Measurements from ENCODE around the gene HAAO. TPM values are rescaled to one million over a fixed set of nuclear protein-coding genes. Genes with fewer than 3 reads are reported as not detected.
"Not testable (repeated sequence)": the region's sequence is repeated elsewhere in the genome, so short reads cannot be mapped to it uniquely, and the experiment has no call there.

HAAO gene
- total RNA-seq: 0.37 and 0.86 TPM in 2 replicates

- Mint-ChIP-seq H3K36me3 (ENCODE audit: low read depth) (peaks cover 8% of the 10 kb centered on the region), H3K4me1 (ENCODE audit: low read depth) (peaks cover 26% of the 10 kb centered on the region), H3K27ac (peak within 1 kb of the TSS; percentile 59), H3K27me3 (ENCODE audit: insufficient read depth) (peaks cover 38% of the 10 kb centered on the region), H3K4me3 (peak within 1 kb of the TSS; percentile 76), H3K9me3 (no peaks in the 10 kb centered on the region)
- intact Hi-C loops (cut with micrococcal nuclease): loop anchor here (5.0 kb wide), 2 partner anchors 70 to 300 kb away; partner anchors contain the start of gene KCNG3
- DNase-seq (ENCODE audit: low spot score): no peak
These were observed at the start of gene HAAO for GRCh38 chr2:42792583-42793333. Gene HAAO, minus strand, starts transcription at chr2:42792583. Its CDS starts 47 bp downstream, at chr2:42792536.

GRCh38 chr2:42841344-42841743 is 49.0 kb upstream of the HAAO start:
- H3K27ac Mint-ChIP-seq: no peak overlapping the region
- no peak overlapping the region for H3K4me3 Mint-ChIP-seq
- intact Hi-C loops (cut with micrococcal nuclease): no loop called here
- H3K27me3 Mint-ChIP-seq (ENCODE audit: insufficient read depth): peaks cover 11% of the 10 kb centered on the region
- no peaks in the 10 kb centered on the region for H3K36me3 Mint-ChIP-seq (ENCODE audit: low read depth)
- no peaks in the 10 kb centered on the region for H3K4me1 Mint-ChIP-seq (ENCODE audit: low read depth)
- DNase-seq (ENCODE audit: low spot score): no peak
- H3K9me3 Mint-ChIP-seq: no peaks in the 10 kb centered on the region

DNA sequence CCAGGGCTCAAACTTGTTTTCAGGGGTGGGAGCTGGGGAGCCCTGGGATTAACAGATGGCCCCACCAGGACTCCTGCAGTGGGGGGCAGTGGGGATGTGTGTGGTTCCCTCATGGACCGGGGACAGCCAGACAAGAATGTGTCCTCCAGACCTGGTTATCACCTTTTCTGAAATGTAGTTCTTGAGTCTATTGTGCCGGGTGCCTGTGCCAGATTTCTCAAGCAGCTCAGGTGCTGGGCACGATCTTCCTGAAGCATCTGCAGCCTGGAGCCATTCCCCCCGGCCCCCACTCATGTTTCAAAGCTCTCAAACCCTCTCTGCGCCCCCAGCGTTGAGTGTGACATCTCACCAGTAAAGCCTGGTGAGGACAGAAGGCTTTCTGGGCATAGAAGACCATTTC is 48.4 kb upstream of the HAAO start:
- Mint-ChIP-seq H3K4me1 (ENCODE audit: low read depth) (no peaks in the 10 kb centered on the region), H3K9me3 (no peaks in the 10 kb centered on the region), H3K4me3 (no peak overlapping the region), H3K27ac (no peak overlapping the region), H3K36me3 (ENCODE audit: low read depth) (no peaks in the 10 kb centered on the region), H3K27me3 (ENCODE audit: insufficient read depth) (peaks cover 6% of the 10 kb centered on the region)
- DNase-seq (ENCODE audit: low spot score): no peak
- intact Hi-C loops (cut with micrococcal nuclease): no loop called here

DNA sequence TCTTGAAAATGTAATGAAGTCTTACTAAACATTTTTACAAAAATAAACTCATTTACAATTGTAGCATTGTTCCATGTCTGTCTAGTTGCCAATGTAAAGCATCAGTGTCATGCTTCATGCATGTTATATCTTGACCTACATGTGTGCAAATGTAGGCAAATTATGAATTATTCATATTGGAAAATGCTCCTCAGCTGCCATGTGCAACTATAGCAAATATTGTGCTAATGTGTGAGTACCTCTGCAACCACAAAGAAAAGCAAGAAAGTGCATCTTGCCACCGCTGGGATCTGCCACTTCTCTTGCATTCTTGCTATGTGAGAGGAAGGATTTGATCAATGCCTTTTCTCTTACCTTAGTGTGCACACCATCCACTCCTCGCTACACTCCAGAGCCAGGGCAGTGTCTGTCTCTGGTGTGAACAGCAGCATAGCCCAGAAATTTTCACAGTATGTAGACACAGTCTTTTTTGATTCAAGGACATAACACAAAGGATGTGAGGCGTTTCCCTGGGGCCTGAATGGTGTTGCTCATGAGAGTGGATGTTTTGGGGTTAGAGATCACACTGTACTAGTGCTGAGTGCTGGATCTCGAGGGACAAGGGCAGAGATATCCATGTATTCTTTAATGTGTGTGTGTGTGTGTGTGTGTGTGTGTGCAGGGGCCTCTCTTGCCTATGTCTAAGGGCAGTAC is 47.6 kb upstream of the HAAO start:
- no peak for DNase-seq (ENCODE audit: low spot score)
- intact Hi-C loops (cut with micrococcal nuclease): no loop called here
- Mint-ChIP-seq H3K4me3 (no peak overlapping the region), H3K27me3 (ENCODE audit: insufficient read depth) (peaks cover 6% of the 10 kb centered on the region), H3K36me3 (ENCODE audit: low read depth) (no peaks in the 10 kb centered on the region), H3K9me3 (no peaks in the 10 kb centered on the region), H3K27ac (no peak overlapping the region), H3K4me1 (ENCODE audit: low read depth) (no peaks in the 10 kb centered on the region)

DNA sequence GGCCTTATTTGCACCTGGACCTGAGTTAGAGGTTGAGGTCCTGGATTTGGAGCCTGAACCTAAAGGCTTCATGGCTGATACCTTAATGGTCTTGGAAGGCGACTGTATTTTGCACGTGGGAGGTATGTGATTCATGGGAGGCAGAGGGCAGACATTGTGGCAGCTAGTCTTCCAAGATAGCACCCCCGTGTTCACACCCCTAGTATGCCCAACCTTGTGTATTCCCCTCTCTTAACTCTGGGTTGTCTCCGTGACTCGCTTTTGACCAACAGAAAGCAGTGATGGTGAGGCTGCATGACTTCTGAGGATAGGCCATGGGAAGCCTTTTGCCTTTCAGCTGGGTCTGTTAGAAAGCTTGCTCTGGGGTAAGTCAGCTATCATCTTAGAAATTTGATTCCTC is 45.8 kb upstream of the HAAO start:
- Mint-ChIP-seq H3K27me3 (ENCODE audit: insufficient read depth) (peaks cover 2% of the 10 kb centered on the region), H3K9me3 (no peaks in the 10 kb centered on the region), H3K4me3 (no peak overlapping the region), H3K27ac (no peak overlapping the region), H3K36me3 (ENCODE audit: low read depth) (no peaks in the 10 kb centered on the region), H3K4me1 (ENCODE audit: low read depth) (no peaks in the 10 kb centered on the region)
- intact Hi-C loops (cut with micrococcal nuclease): no loop called here
- no peak for DNase-seq (ENCODE audit: low spot score)

DNA sequence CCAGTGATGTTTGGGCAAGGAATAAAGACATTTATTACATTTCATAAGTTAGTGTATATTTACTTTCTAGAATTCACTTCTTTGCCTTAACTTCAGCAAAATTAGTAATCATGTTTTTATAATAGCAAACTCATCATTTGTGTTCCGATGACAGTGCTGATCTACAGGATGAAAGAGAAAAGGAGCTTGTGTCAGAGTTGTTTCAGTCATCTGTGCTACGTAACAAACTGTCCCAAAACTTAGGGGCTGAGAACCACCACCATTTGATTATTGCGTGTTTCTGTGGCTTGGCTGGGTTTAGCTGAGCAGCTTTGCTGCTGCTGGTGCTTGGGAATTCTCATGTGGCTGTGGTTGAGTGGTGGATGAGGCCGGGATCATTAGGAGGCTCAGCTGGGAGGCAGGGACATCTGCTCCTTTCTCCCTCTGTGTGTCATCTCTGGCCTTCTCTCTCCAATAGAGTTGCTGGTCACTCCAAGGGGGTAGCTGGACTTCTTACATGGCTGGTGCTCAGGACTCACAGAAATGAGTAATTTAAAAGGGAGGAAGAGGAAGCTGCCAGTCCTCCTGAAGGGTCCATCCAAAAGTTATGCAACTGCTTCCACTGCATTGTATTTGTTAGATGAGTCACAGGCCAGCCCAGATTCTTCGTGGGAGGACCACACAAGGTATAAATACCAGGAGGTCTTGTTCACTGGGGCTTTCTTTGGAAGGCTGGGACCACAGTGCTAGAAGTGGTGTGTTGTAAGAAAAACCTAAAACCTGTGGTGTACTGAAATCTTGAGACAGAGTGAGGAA is 43.4 kb upstream of the HAAO start:
- intact Hi-C loops (cut with micrococcal nuclease): no loop called here
- H3K9me3 Mint-ChIP-seq: no peaks in the 10 kb centered on the region
- H3K4me1 Mint-ChIP-seq (ENCODE audit: low read depth): no peaks in the 10 kb centered on the region
- H3K27ac Mint-ChIP-seq: no peak overlapping the region
- DNase-seq (ENCODE audit: low spot score): no peak
- H3K27me3 Mint-ChIP-seq (ENCODE audit: insufficient read depth): peaks cover 1% of the 10 kb centered on the region
- no peak overlapping the region for H3K4me3 Mint-ChIP-seq
- H3K36me3 Mint-ChIP-seq (ENCODE audit: low read depth): no peaks in the 10 kb centered on the region

- DNase-seq (ENCODE audit: low spot score): no peak
- no peak overlapping the region for H3K4me3 Mint-ChIP-seq
- H3K9me3 Mint-ChIP-seq: no peaks in the 10 kb centered on the region
- intact Hi-C loops (cut with micrococcal nuclease): no loop called here
- H3K27ac Mint-ChIP-seq: no peak overlapping the region
- H3K36me3 Mint-ChIP-seq (ENCODE audit: low read depth): no peaks in the 10 kb centered on the region
- no peaks in the 10 kb centered on the region for H3K4me1 Mint-ChIP-seq (ENCODE audit: low read depth)
- peaks cover 5% of the 10 kb centered on the region for H3K27me3 Mint-ChIP-seq (ENCODE audit: insufficient read depth)
These were observed 41.8 kb upstream of the HAAO start for GRCh38 chr2:42834161-42834560.

DNA sequence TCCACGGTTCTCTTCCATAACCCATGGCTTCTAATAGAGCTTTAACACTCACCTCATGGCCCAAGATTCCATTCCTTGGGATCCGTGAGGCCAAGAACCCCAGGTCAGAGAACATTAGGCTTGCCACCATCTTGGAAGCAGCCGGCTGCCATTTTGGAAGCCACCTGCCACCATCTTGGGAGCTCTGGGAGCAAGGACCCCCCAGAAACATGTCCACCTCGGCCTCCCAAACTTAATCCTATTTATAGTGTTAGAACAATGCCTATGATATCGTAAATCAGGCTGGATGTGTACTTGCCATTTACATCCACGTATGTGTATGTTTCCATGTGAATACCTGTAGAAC is 39.9 kb upstream of the HAAO start:
- H3K27ac Mint-ChIP-seq: no peak overlapping the region
- H3K4me3 Mint-ChIP-seq: no peak overlapping the region
- no peaks in the 10 kb centered on the region for H3K9me3 Mint-ChIP-seq
- intact Hi-C loops (cut with micrococcal nuclease): no loop called here
- H3K27me3 Mint-ChIP-seq (ENCODE audit: insufficient read depth): peaks cover 9% of the 10 kb centered on the region
- H3K4me1 Mint-ChIP-seq (ENCODE audit: low read depth): peaks cover 14% of the 10 kb centered on the region
- H3K36me3 Mint-ChIP-seq (ENCODE audit: low read depth): no peaks in the 10 kb centered on the region
- no peak for DNase-seq (ENCODE audit: low spot score)

- peaks cover 16% of the 10 kb centered on the region for H3K4me1 Mint-ChIP-seq (ENCODE audit: low read depth)
- H3K27me3 Mint-ChIP-seq (ENCODE audit: insufficient read depth); H3K9me3 Mint-ChIP-seq; H3K4me3 Mint-ChIP-seq; H3K27ac Mint-ChIP-seq; intact Hi-C loops (cut with micrococcal nuclease); DNase-seq (ENCODE audit: low spot score); H3K36me3 Mint-ChIP-seq (ENCODE audit: low read depth): not testable (repeated sequence)
These were observed 39.3 kb upstream of the HAAO start for GRCh38 chr2:42831575-42832288.

DNA sequence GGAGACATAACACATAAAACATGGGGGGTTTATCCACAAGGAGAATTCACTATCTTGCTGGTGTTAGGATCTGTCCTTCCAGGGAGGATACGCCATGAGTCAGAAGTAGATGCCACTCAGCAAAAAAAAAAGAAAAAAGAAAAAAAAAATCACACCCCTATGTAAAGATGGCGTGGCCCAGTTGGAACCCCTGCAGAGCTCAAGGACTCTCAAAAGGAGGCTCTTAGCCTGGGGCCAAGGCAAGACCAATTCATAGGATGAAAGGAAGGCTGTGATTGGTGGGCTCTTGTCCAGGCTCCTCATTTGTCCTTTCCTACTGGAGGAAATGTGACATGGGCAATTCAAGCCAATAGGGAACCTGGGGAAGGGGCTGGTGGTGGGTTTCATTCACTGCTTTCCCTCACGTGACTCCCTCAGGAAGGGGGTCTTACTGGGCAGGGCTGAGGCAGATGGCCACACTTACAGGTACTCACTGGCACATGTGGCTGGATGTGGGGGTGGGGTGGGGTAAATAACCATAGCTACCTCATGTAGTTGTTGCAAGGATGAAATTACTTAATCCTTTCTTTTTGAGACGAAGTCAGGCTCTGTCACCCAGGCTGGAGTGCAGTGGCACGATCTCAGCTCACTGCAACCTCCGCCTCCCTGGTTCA is 38.7 kb upstream of the HAAO start:
- Mint-ChIP-seq H3K36me3 (ENCODE audit: low read depth) (no peaks in the 10 kb centered on the region), H3K4me3 (no peak overlapping the region), H3K9me3 (no peaks in the 10 kb centered on the region), H3K27ac (no peak overlapping the region), H3K4me1 (ENCODE audit: low read depth) (peaks cover 16% of the 10 kb centered on the region), H3K27me3 (ENCODE audit: insufficient read depth) (peaks cover 15% of the 10 kb centered on the region)
- no peak for DNase-seq (ENCODE audit: low spot score)
- intact Hi-C loops (cut with micrococcal nuclease): no loop called here

DNA sequence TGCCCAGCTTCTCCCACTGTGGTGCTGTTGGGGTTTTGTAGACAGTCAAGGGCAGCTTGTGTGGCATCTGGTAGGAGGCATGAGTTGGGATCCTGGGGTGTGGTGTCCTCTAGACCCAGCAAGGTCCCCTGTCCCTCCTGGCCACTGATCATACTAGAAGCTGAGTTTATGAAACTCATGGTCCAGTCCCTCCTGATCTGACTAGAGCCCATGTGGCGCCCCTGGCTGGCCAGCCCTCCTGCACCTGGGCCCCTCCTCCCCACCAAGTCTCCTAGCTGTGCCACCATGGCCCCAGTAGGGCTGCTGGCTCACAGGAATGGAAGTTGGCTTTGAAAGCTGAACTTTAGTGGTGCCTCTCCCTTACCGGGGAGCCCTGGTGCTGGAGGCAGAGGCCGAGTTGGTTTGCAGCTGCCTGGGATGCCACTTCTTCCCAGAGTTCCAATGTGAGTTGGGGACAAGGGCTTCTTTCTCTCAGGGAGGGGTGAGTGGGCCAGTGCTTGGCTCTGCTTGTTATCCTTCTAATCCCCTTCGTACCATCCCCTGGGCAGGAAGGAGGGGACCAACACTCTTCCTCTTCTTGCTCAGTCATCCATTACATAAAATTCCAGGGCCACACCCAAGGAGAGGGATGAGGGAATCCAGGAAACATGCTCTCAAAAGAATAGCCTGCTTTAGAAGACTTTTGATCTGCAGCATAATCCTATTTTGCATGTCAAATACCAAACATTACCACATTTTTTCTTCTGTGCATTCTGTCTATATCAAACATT is 37.5 kb upstream of the HAAO start:
- peaks cover 16% of the 10 kb centered on the region for H3K4me1 Mint-ChIP-seq (ENCODE audit: low read depth)
- no peak overlapping the region for H3K4me3 Mint-ChIP-seq
- H3K9me3 Mint-ChIP-seq: no peaks in the 10 kb centered on the region
- H3K27me3 Mint-ChIP-seq (ENCODE audit: insufficient read depth): peaks cover 15% of the 10 kb centered on the region
- H3K27ac Mint-ChIP-seq: no peak overlapping the region
- no peaks in the 10 kb centered on the region for H3K36me3 Mint-ChIP-seq (ENCODE audit: low read depth)
- intact Hi-C loops (cut with micrococcal nuclease): loop anchor here (2.0 to 5.0 kb wide), 4 partner anchors 29 to 652 kb away; partner anchors contain the start of gene ZFP36L2
- no peak for DNase-seq (ENCODE audit: low spot score)
